Endometrial microvascular endothelial cells (primary cell): ENCODE results near the gene AKAP6. TPM values are rescaled to one million over a fixed set of nuclear protein-coding genes. Genes with fewer than 3 reads are reported as not detected.

Source experiments
- in situ Hi-C: cut with HindIII; loops from 2 replicates; pipeline ENCODE4 v1.10.0; 2017; ENCODE audit warnings: low sequenced_read_pairs, low pct_unique_long_range_greater_than_20kb; ENCODE audit errors: inconsistent ontology term
- total RNA-seq: library from RNA; depleted of rRNA; stranded (reverse); fragments of >200 nt; gene quantifications from one replicate; pipeline ENCODE4 v1.2.3, GENCODE V29; 2015; ENCODE audit errors: inconsistent ontology term

Gene AKAP6
- total RNA-seq, 1 donor from 2014 or later: under 0.01 TPM

GRCh38 chr14:32542507-32542906 is 213.4 kb downstream of the AKAP6 start:
- in situ Hi-C loops: no loop called here

- in situ Hi-C loops: no loop called here
These were observed 216.0 kb downstream of the AKAP6 start for GRCh38 chr14:32545095-32545494.

- in situ Hi-C loops: no loop called here
These were observed 216.6 kb downstream of the AKAP6 start for GRCh38 chr14:32545506-32546210.

- in situ Hi-C loops: no loop called here
These were observed 217.1 kb downstream of the AKAP6 start for GRCh38 chr14:32546246-32546645.

GRCh38 chr14:32552766-32553165 is 223.7 kb downstream of the AKAP6 start:
- in situ Hi-C loops: no loop called here

GRCh38 chr14:32559048-32559447 is 229.9 kb downstream of the AKAP6 start:
- in situ Hi-C loops: no loop called here

- in situ Hi-C loops: no loop called here
These were observed 230.5 kb downstream of the AKAP6 start for GRCh38 chr14:32559590-32559989.

GRCh38 chr14:32560209-32560857 is 231.2 kb downstream of the AKAP6 start:
- in situ Hi-C loops: no loop called here

- in situ Hi-C loops: no loop called here
These were observed 232.4 kb downstream of the AKAP6 start for GRCh38 chr14:32561520-32561919.

- in situ Hi-C loops: no loop called here
These were observed 235.5 kb downstream of the AKAP6 start for GRCh38 chr14:32564596-32564995.

GRCh38 chr14:32565256-32565655 is 236.2 kb downstream of the AKAP6 start:
- in situ Hi-C loops: no loop called here

- in situ Hi-C loops: no loop called here
These were observed 238.7 kb downstream of the AKAP6 start for GRCh38 chr14:32567543-32568384.

GRCh38 chr14:32571551-32571950 is 242.5 kb downstream of the AKAP6 start:
- in situ Hi-C loops: no loop called here

GRCh38 chr14:32571995-32572866 is 243.1 kb downstream of the AKAP6 start:
- in situ Hi-C loops: no loop called here

- in situ Hi-C loops: no loop called here
These were observed 243.7 kb downstream of the AKAP6 start for GRCh38 chr14:32572867-32573150.

GRCh38 chr14:32574269-32574668 is 245.2 kb downstream of the AKAP6 start:
- in situ Hi-C loops: no loop called here

GRCh38 chr14:32576088-32576795 is 247.1 kb downstream of the AKAP6 start:
- in situ Hi-C loops: no loop called here

GRCh38 chr14:32576977-32577376 is 247.9 kb downstream of the AKAP6 start:
- in situ Hi-C loops: no loop called here
